Subcutaneous abdominal adipose tissue (tissue), 5 donors: ENCODE results near the gene LHX2.

Source experiments
- H3K27ac ChIP-seq: one replicate; pipeline ENCODE4 v1.7.0; 2013; ENCODE audit warnings: low read depth, mild to moderate bottlenecking, inconsistent platforms, low read length, moderate library complexity
- H3K27me3 ChIP-seq, 5 donors: one replicate each; pipeline ENCODE4 v1.7.0; 2013; ENCODE audit warnings: low read length in 5 of 5, inconsistent platforms in 1 of 5; ENCODE audit not compliant: control insufficient read depth in 5 of 5, insufficient read depth in 4 of 5
- H3K36me3 ChIP-seq, 5 donors: one replicate each; pipeline ENCODE4 v1.7.0; 2013; ENCODE audit warnings: low read length in 5 of 5; ENCODE audit not compliant: control insufficient read depth in 5 of 5, insufficient read depth in 5 of 5
- H3K4me1 ChIP-seq, 5 donors: one replicate each; pipeline ENCODE4 v1.7.0; 2013; ENCODE audit warnings: low read length in 5 of 5, mild to moderate bottlenecking in 3 of 5, moderate library complexity in 1 of 5; ENCODE audit not compliant: control insufficient read depth in 5 of 5, insufficient read depth in 5 of 5
- H3K4me3 ChIP-seq, 5 donors: one replicate each; pipeline ENCODE4 v1.7.0; 2013; ENCODE audit warnings: low read length in 5 of 5, low read depth in 1 of 5
- H3K9ac ChIP-seq, 5 donors: one replicate each; pipeline ENCODE4 v1.7.0; 2013; ENCODE audit warnings: low read length in 5 of 5, mild to moderate bottlenecking in 4 of 5, moderate library complexity in 3 of 5
- H3K9me3 ChIP-seq, 5 donors: one replicate each; pipeline ENCODE4 v1.7.0; 2013; ENCODE audit warnings: low read length in 5 of 5; ENCODE audit not compliant: control insufficient read depth in 5 of 5
- donor health status: healthy.
- donor health status: healthy.
- donor health status: healthy.
- donor health status: healthy.
- donor health status: healthy.

Gene LHX2

DNA sequence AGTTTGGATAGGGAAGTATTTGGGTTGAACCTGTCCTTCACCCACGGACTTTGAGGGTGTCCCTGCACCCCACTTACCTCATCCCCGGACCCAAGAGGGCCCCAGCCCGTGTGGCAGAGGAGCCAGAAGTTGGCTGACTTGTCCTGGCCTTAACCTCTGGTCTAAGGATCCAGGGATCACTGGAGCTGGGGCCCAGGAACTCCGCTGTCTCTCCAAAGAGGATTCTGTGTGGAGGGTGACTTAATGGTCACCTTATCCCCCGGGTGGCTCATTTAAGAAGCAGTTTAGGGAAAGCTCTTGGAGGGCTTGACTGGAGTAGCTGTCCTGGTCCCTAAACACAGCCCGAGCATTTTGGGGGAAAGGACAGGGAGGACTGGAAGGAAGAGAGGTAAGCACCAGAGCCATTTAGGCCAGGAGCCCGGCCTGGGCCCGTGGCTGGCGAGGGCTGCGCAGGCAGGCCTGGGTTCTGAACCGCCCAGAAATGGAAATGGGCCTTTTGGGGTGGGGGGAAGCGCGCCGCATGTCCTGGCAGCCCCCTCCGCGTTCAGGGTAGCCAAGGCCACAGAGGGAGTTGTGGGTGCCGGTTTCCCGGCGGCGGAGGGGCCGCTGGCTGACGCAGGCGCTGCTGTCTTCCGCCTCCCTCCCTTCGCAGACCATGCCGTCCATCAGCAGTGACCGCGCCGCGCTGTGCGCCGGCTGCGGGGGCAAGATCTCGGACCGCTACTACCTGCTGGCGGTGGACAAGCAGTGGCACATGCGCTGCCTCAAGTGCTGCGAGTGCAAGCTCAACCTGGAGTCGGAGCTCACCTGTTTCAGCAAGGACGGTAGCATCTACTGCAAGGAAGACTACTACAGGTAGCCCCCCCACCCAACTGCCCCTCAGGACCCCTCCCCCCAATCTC lies 2.0 kb downstream of the LHX2 start:
- Histone ChIP-seq H3K9me3 (no peaks in the 10 kb centered on the region), H3K4me1 (peaks cover 0 to 77% (median 60%) of the 10 kb centered on the region in 5 donors), H3K4me3 (peak overlapping the region in 1 of 5 donors; percentile 56), H3K36me3 (no peaks in the 10 kb centered on the region), H3K9ac (no peak overlapping the region), H3K27ac (no peak overlapping the region), H3K27me3 (peaks cover 77 to 91% (median 87%) of the 10 kb centered on the region in 5 donors)

GRCh38 chr9:124014211-124014955 lies 2.8 kb downstream of the LHX2 start:
- Histone ChIP-seq H3K36me3 (no peaks in the 10 kb centered on the region), H3K27me3 (peaks cover 76 to 91% (median 87%) of the 10 kb centered on the region in 5 donors), H3K4me3 (no peak overlapping the region), H3K9me3 (no peaks in the 10 kb centered on the region), H3K27ac (no peak overlapping the region), H3K9ac (no peak overlapping the region), H3K4me1 (peaks cover 0 to 72% (median 55%) of the 10 kb centered on the region in 5 donors)

DNA sequence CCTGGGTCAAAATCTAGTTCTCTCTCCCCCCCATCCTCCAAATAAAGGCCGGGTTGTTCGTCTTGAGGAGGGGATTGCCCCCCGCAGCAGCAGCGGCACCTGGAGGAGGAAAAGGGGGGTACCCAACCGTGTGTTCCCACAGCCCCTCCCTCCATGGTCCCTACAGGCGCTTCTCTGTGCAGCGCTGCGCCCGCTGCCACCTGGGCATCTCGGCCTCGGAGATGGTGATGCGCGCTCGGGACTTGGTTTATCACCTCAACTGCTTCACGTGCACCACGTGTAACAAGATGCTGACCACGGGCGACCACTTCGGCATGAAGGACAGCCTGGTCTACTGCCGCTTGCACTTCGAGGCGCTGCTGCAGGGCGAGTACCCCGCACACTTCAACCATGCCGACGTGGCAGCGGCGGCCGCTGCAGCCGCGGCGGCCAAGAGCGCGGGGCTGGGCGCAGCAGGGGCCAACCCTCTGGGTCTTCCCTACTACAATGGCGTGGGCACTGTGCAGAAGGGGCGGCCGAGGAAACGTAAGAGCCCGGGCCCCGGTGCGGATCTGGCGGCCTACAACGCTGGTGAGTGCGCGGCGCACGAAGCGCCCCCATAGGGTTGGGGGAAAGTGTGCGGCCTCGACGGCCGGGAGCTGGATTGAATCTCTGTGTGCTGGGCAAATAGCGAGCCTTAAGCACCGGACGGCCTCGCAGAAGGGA lies 3.5 kb downstream of the LHX2 start:
- H3K27me3 ChIP-seq: peaks cover 75 to 91% (median 86%) of the 10 kb centered on the region in 5 donors
- H3K36me3 ChIP-seq: no peaks in the 10 kb centered on the region
- H3K4me1 ChIP-seq: peaks cover 0 to 72% (median 55%) of the 10 kb centered on the region in 5 donors
- H3K27ac ChIP-seq: no peak overlapping the region
- no peaks in the 10 kb centered on the region for H3K9me3 ChIP-seq
- peak overlapping the region in 1 of 5 donors; percentile 22 for H3K4me3 ChIP-seq
- no peak overlapping the region for H3K9ac ChIP-seq

DNA sequence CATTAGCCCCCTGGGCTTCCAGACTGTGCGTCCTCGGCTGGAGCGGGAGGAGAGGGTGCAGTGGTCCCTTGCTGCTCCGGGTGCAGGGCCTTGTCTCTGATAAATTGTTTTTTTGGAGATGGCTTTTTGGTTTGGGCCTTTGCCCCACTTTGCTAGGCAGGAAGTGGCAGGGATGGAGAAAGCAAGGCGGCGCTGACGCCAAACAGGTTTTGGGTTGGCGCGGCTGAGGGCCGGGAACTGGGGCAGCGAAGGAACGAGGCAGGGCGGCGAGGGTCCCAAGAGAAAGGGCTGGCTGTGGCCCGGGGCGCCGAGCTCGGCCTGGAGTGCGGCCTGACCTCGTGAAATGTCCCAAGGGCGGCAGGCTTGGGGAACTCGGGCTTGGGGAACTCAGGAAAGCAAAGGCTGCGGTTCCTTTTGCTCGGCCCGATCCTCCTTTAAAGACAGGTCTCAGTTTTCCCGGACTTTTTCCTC lies 4.1 kb downstream of the LHX2 start:
- Histone ChIP-seq H3K36me3 (no peaks in the 10 kb centered on the region), H3K27me3 (peaks cover 74 to 91% (median 86%) of the 10 kb centered on the region in 5 donors), H3K9me3 (no peaks in the 10 kb centered on the region), H3K9ac (no peak overlapping the region), H3K27ac (no peak overlapping the region), H3K4me3 (peak overlapping the region in 2 of 5 donors; percentile 22 to 34), H3K4me1 (peaks cover 0 to 73% (median 55%) of the 10 kb centered on the region in 5 donors)

GRCh38 chr9:124016175-124017050 lies 4.8 kb downstream of the LHX2 start:
- Histone ChIP-seq H3K4me1 (peaks cover 0 to 72% (median 52%) of the 10 kb centered on the region in 5 donors), H3K9ac (no peak overlapping the region), H3K4me3 (peak overlapping the region in 1 of 5 donors; percentile 52)

DNA sequence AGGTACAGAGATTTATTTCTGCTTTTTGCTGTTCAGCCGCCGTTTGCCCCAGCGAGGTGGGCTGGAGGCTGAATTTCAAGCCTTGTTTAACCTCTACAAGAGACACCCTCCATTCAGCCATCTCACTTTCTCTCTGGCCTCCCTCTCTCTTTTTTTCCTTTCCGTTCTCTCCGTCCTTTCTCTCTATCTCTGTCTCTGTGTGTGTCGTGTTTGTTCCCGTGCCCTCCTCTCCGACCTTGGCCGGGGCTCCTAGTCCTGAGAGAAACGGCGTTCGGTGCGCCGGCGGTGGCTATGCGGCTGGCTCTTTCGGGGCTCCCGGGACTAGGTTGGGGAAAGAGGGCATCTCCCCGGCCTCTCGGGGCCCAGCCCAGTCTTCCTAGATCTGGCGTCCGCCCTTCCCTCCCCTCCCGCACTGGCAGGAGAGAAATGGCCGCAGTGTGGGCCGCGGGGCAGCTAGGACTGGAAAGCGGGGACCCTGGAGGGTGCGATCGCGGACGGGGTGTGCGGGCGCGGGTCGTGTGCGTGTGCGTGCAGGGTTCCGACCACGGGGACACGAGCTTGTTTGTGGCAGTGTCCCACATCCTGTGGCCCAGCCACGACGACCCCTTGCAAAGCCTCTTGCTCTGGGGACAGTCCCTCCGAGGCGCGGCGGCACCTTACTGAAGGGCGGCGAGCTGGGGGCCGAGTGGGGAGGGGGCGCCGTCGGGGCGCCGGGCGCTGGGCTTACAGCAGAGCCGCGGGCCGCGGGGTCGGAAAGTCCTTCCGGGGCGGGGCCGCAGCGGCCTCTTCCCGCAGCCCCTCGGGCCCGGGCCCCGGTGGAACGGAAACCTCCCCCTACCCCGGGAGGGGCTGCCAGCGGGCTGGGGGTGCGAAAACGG lies 5.7 kb downstream of the LHX2 start:
- H3K4me3 ChIP-seq: peak overlapping the region in 3 of 5 donors; percentile 22 to 52 (median 43)
- H3K36me3 ChIP-seq: no peaks in the 10 kb centered on the region
- no peak overlapping the region for H3K9ac ChIP-seq
- H3K27me3 ChIP-seq: peaks cover 75 to 98% (median 88%) of the 10 kb centered on the region in 5 donors
- no peaks in the 10 kb centered on the region for H3K9me3 ChIP-seq
- H3K4me1 ChIP-seq: peaks cover 0 to 64% (median 48%) of the 10 kb centered on the region in 5 donors
- no peak overlapping the region for H3K27ac ChIP-seq

More at GRCh38 chr9:124016175-124017050, 4.8 kb downstream of the LHX2 start:
- peaks cover 74 to 94% (median 88%) of the 10 kb centered on the region in 5 donors for H3K27me3 ChIP-seq
- no peaks in the 10 kb centered on the region for H3K9me3 ChIP-seq
- H3K27ac ChIP-seq: no peak overlapping the region
- H3K36me3 ChIP-seq: no peaks in the 10 kb centered on the region

DNA sequence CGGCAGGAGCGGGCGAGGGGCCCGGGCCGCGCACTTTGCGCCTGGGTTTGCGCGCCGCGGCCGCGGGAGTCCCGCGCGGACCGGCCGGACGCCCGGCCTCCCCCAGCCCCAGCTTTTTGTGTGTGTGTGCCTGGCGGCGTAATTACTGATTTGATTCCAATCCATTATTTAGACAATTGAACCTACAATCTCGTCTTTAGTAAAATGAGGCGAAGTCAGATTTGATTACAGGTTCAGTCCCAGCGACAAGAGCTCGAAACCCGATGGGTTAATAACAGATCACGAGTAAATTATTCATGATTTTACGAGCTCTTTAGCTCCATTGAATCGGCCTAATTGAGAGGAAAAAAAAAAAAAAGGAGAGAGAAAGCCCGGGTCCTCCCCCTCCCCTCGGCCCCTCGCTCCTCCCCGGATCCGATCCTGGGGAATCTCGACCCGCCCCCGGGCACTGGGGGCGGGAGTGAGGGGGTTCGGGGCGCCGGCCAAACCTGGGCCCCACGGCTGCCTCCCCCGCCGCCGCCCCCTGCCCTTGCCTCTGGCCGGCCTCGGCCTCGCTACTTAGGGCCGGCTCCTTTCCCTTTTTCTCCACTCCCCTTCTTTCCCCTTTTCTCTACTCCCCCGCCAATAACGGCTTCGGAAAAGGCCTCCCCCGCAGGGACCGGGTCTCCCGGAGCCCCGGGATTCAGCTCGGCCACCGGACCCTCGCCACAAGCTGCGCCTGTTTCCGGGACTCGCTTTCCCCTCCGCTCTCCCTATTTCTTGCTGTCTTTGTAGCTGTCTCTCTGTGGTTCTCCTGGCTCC lies 6.6 kb downstream of the LHX2 start:
- peaks cover 80 to 97% (median 87%) of the 10 kb centered on the region in 5 donors for H3K27me3 ChIP-seq
- H3K27ac ChIP-seq: no peak overlapping the region
- no peaks in the 10 kb centered on the region for H3K9me3 ChIP-seq
- no peak overlapping the region for H3K9ac ChIP-seq
- H3K4me3 ChIP-seq: peak overlapping the region in 4 of 5 donors; percentile 14 to 52 (median 30)
- H3K4me1 ChIP-seq: peaks cover 0 to 55% (median 39%) of the 10 kb centered on the region in 5 donors
- no peaks in the 10 kb centered on the region for H3K36me3 ChIP-seq
